ENCODE results near the gene GPR132. TPM values are rescaled to one million over a fixed set of nuclear protein-coding genes. Genes with fewer than 3 reads are reported as not detected.
"Not testable (repeated sequence)": the region's sequence is repeated elsewhere in the genome, so short reads cannot be mapped to it uniquely, and the experiment has no call there.

The GPR132 gene
- total RNA-seq: 10 to 100 TPM; 33.4 to 34.2 TPM

GRCh38 chr14:105065280-105066228, at the start of gene GPR132:
GPR132 (minus strand) TSS chr14:105065430; CDS start chr14:105055420, 10,010 bp downstream.
- Mint-ChIP-seq H3K9me3 (no peaks in the 10 kb centered on the region), H3K27ac (peak within 1 kb of the TSS; percentile 86), H3K4me1 (ENCODE audit: low read depth) (peaks cover 70% of the 10 kb centered on the region), H3K27me3 (no peaks in the 10 kb centered on the region), H3K4me3 (peak within 1 kb of the TSS; percentile 94), H3K36me3 (peaks cover 18% of the 10 kb centered on the region)
- peak; percentile 95 for DNase-seq
- ChIA-PET CTCF (interaction anchor here (0.6 to 12.1 kb wide), 8 partner anchors 12 to 415 kb away, joined by 3 to 179 read pairs (median 3); no protein-coding TSS in a partner anchor), POLR2A (interaction anchor here (1.0 to 2.2 kb wide), 8 partner anchors 9 to 236 kb away, joined by 3 to 16 read pairs (median 7); partner anchors contain the start of genes BRF1 and CDCA4)
- intact Hi-C loops (cut with micrococcal nuclease): loop anchor here (1.0 to 2.0 kb wide), 3 partner anchors 39 to 425 kb away; partner anchors contain the start of gene TEDC1

DNA sequence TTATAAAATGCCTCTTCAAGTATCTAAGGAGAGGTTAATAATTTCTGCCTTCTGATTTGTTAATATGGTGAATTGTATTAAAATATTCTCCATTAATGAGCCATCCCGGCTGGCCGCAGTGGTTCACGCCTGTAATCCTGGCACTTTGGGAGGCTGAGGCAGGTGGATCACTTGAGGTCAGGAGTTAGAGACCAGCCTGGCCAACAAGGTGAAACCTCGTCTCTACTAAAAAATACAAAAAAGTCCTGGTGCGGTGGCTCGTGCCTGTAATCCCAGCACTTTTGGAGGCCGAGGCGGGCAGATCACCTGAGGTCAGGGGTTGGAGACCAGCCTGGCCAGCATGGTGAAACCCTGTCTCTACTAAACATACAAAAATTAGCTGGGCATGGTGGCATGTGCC, 44.0 kb upstream of the GPR132 start:
- DNase-seq, H3K27ac Mint-ChIP-seq, H3K9me3 Mint-ChIP-seq: not testable (repeated sequence)

DNA sequence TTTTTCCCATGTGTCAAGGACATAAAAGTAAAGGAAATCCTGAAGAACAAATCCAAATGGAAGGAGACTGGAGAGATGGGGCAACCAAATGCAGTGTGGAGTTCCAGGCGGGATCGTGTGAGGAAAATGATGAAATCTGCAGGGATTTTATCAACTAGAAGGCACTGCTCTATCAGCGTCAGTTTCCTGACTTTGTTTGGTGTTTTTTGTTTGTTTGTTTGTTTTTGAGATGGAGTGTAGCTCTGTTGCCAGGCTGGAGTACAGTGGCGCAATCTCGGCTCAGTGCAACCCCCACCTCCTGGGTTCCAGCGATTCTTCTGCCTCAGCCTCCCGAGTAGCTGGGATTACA, 43.3 kb upstream of the GPR132 start:
- CTCF ChIA-PET: no interaction called here
- POLR2A ChIA-PET: no interaction called here
- no peak for DNase-seq
- H3K9me3 Mint-ChIP-seq: no peaks in the 10 kb centered on the region
- peaks cover 5% of the 10 kb centered on the region for H3K4me1 Mint-ChIP-seq (ENCODE audit: low read depth)
- peaks cover 17% of the 10 kb centered on the region for H3K27me3 Mint-ChIP-seq
- no peak overlapping the region for H3K27ac Mint-ChIP-seq
- no peak overlapping the region for H3K4me3 Mint-ChIP-seq
- intact Hi-C loops (cut with micrococcal nuclease): no loop called here
- no peaks in the 10 kb centered on the region for H3K36me3 Mint-ChIP-seq

More for the DNA sequence above, 44.0 kb upstream of the GPR132 start:
- H3K27me3 Mint-ChIP-seq; CTCF ChIA-PET; H3K4me1 Mint-ChIP-seq (ENCODE audit: low read depth); POLR2A ChIA-PET; intact Hi-C loops (cut with micrococcal nuclease); H3K36me3 Mint-ChIP-seq; H3K4me3 Mint-ChIP-seq: not testable (repeated sequence)

GRCh38 chr14:105107781-105108515, 42.7 kb upstream of the GPR132 start:
- Mint-ChIP-seq H3K27ac (no peak overlapping the region), H3K27me3 (peaks cover 18% of the 10 kb centered on the region), H3K9me3 (no peaks in the 10 kb centered on the region), H3K4me3 (no peak overlapping the region), H3K36me3 (no peaks in the 10 kb centered on the region), H3K4me1 (ENCODE audit: low read depth) (peaks cover 5% of the 10 kb centered on the region)
- ChIA-PET POLR2A (no interaction called here), CTCF (interaction anchor here (2.0 kb wide), 1 partner anchor 17 kb away, joined by 6 read pairs; no protein-coding TSS in a partner anchor)
- intact Hi-C loops (cut with micrococcal nuclease): no loop called here
- no peak for DNase-seq

GRCh38 chr14:105107351-105107750, 42.1 kb upstream of the GPR132 start:
- Mint-ChIP-seq H3K27me3 (peaks cover 22% of the 10 kb centered on the region), H3K36me3 (no peaks in the 10 kb centered on the region), H3K27ac (no peak overlapping the region), H3K4me3 (no peak overlapping the region), H3K4me1 (ENCODE audit: low read depth) (peaks cover 5% of the 10 kb centered on the region), H3K9me3 (no peaks in the 10 kb centered on the region)
- intact Hi-C loops (cut with micrococcal nuclease): no loop called here
- ChIA-PET CTCF (interaction anchor here (2.0 kb wide), 1 partner anchor 17 kb away, joined by 6 read pairs; no protein-coding TSS in a partner anchor), POLR2A (no interaction called here)
- DNase-seq: no peak

GRCh38 chr14:105105158-105105557, 39.9 kb upstream of the GPR132 start:
- peaks cover 22% of the 10 kb centered on the region for H3K27me3 Mint-ChIP-seq
- CTCF ChIA-PET: interaction anchor here (1.5 kb wide), 1 partner anchor 64 kb away, joined by 4 read pairs; the partner anchor contains the start of gene JAG2
- H3K4me3 Mint-ChIP-seq: no peak overlapping the region
- H3K36me3 Mint-ChIP-seq: no peaks in the 10 kb centered on the region
- DNase-seq: no peak
- peaks cover 5% of the 10 kb centered on the region for H3K4me1 Mint-ChIP-seq (ENCODE audit: low read depth)
- H3K27ac Mint-ChIP-seq: no peak overlapping the region
- intact Hi-C loops (cut with micrococcal nuclease): no loop called here
- H3K9me3 Mint-ChIP-seq: no peaks in the 10 kb centered on the region
- POLR2A ChIA-PET: no interaction called here

DNA sequence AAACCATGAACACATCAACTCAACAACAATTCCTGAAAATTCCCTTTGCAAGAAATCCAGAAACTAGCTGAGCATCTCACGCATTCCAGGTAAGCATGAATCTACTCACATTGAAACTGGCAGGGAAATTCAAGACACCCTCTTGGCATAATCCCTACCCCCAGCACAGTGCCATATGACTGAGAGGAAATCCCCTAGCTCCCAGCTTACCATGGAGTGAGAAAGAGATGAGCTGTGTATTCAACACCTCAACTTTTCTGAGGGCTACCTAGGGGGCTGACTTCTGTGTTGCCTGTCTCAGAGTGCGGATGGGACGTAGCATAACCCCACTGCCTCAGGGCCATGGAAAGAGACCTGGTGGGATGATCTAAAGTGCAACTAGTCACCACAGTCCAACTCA, 37.7 kb upstream of the GPR132 start:
- Mint-ChIP-seq H3K4me3 (no peak overlapping the region), H3K36me3 (no peaks in the 10 kb centered on the region), H3K9me3 (peaks cover 6% of the 10 kb centered on the region), H3K27ac (no peak overlapping the region), H3K27me3 (peaks cover 23% of the 10 kb centered on the region), H3K4me1 (ENCODE audit: low read depth) (peaks cover 9% of the 10 kb centered on the region)
- POLR2A ChIA-PET: no interaction called here
- CTCF ChIA-PET: interaction anchor here (1.0 to 2.0 kb wide), 2 partner anchors 12 to 16 kb away, joined by 3 to 6 read pairs; no protein-coding TSS in a partner anchor
- intact Hi-C loops (cut with micrococcal nuclease): no loop called here
- DNase-seq: no peak

DNA sequence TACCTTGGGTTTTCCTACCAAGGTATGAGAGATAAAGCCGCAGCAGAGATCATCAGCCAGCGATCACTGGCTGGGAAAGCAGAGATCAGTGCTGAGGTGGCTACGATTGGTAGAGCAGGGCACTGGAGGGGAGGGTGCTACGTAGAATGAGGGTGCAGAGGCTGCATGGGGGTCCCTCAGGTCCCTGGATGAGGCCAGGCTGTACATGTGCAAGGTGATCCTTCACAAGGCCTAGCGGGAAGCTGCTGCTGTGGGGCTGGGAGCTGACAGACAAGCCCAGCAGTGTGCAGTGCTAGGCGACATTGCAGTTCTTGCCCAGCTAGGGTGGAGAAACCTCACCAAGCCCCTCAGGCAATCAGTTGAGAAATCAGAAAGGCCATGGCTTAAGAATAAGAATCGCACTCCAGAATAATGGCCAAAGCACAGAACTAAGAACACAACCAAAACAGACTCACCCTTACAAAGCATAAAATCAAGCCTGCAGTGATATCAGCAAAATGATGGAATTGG, 37.2 kb upstream of the GPR132 start:
- Mint-ChIP-seq H3K27me3 (peaks cover 23% of the 10 kb centered on the region), H3K4me3 (no peak overlapping the region), H3K9me3 (peaks cover 6% of the 10 kb centered on the region), H3K4me1 (ENCODE audit: low read depth) (peaks cover 9% of the 10 kb centered on the region), H3K27ac (no peak overlapping the region), H3K36me3 (no peaks in the 10 kb centered on the region)
- no peak for DNase-seq
- POLR2A ChIA-PET: no interaction called here
- CTCF ChIA-PET: interaction anchor here (1.0 to 2.0 kb wide), 2 partner anchors 12 to 16 kb away, joined by 3 to 6 read pairs; no protein-coding TSS in a partner anchor
- intact Hi-C loops (cut with micrococcal nuclease): no loop called here

DNA sequence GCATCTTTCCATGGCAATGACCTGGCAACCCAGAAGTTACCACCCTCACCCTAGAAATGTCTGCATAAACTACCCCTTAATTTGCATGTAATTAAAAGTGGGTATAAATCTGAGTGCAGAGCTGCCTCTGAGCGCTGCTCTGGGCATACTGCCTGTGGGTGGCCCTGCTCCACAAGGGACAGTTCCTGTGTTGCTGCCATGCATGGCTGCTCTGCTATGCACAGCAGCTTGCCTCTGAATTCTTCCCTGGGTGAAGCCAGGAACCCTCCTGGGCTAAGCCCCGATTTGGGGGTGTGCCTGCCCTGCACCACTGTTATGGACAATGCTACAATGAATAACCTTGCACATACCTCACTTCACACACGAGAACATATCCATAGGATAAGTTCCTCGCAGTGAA, 35.7 kb upstream of the GPR132 start:
- intact Hi-C loops (cut with micrococcal nuclease): no loop called here
- Mint-ChIP-seq H3K4me1 (ENCODE audit: low read depth) (peaks cover 9% of the 10 kb centered on the region), H3K9me3 (peaks cover 6% of the 10 kb centered on the region), H3K27me3 (peaks cover 19% of the 10 kb centered on the region), H3K4me3 (no peak overlapping the region), H3K27ac (no peak overlapping the region), H3K36me3 (no peaks in the 10 kb centered on the region)
- CTCF ChIA-PET: no interaction called here
- POLR2A ChIA-PET: no interaction called here
- no peak for DNase-seq

DNA sequence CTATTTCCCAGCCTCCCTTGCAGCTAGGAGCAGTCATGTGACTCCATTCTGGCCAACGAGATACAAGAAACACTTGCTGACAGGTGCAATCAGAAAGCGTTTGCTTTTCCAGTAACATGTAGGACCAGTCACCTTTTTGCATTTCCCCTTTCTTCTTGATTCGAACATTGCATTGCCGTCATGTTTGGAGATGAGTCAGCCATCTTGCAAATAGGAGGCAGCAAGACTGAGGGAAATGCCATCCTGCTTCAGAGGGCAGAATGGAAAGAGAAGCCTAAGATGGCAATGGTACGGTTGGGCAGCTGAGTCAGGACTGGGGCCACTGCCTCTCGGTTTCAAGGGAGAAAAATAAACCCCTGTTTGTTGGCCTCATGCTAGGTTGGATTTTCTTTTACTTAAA, 34.5 kb upstream of the GPR132 start:
- Mint-ChIP-seq H3K27ac (no peak overlapping the region), H3K9me3 (peaks cover 6% of the 10 kb centered on the region), H3K27me3 (peaks cover 15% of the 10 kb centered on the region), H3K4me3 (no peak overlapping the region), H3K4me1 (ENCODE audit: low read depth) (peaks cover 4% of the 10 kb centered on the region), H3K36me3 (no peaks in the 10 kb centered on the region)
- intact Hi-C loops (cut with micrococcal nuclease): no loop called here
- CTCF ChIA-PET: no interaction called here
- peak; percentile 33 for DNase-seq
- POLR2A ChIA-PET: no interaction called here

DNA sequence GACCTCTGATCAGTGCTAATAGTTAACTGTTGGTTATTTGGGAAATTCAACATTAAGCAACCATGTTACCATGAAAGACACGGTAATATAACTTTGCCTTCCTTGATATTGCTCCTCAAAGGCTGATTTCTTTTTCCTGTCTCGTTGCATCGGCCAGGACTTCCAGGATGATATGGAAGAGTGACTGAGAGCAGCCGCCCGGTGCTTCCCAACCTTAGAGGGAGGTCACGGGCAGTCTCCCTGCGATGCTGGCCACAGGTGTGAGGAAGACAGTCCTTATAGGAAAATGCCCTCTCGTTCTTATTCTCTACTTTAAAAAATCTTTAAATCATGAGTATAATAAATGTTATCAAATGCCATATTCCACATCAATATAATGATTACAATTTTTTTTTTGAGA, 33.1 kb upstream of the GPR132 start:
- ChIA-PET POLR2A (no interaction called here), CTCF (no interaction called here)
- DNase-seq: no peak
- Mint-ChIP-seq H3K27me3 (peaks cover 5% of the 10 kb centered on the region), H3K36me3 (no peaks in the 10 kb centered on the region), H3K9me3 (peaks cover 6% of the 10 kb centered on the region), H3K27ac (no peak overlapping the region), H3K4me1 (ENCODE audit: low read depth) (peaks cover 9% of the 10 kb centered on the region), H3K4me3 (no peak overlapping the region)
- intact Hi-C loops (cut with micrococcal nuclease): no loop called here

GRCh38 chr14:105097794-105098127, 32.5 kb upstream of the GPR132 start:
- ChIA-PET POLR2A (no interaction called here), CTCF (interaction anchor here (1.1 kb wide), 1 partner anchor 254 kb away, joined by 3 read pairs; no protein-coding TSS in a partner anchor)
- no peak for DNase-seq
- Mint-ChIP-seq H3K27ac (no peak overlapping the region), H3K4me3 (no peak overlapping the region), H3K36me3 (no peaks in the 10 kb centered on the region), H3K4me1 (ENCODE audit: low read depth) (peaks cover 11% of the 10 kb centered on the region), H3K27me3 (peaks cover 4% of the 10 kb centered on the region), H3K9me3 (peaks cover 6% of the 10 kb centered on the region)
- intact Hi-C loops (cut with micrococcal nuclease): no loop called here
